ENCODE measurements around the gene MRPL23. TPM values are rescaled to one million over a fixed set of nuclear protein-coding genes. Genes with fewer than 3 reads are reported as not detected.

MRPL23 gene
- total RNA-seq, 6 experiments from 2014 or later, result 23.1 to 121 (median 36.4) TPM

DNA sequence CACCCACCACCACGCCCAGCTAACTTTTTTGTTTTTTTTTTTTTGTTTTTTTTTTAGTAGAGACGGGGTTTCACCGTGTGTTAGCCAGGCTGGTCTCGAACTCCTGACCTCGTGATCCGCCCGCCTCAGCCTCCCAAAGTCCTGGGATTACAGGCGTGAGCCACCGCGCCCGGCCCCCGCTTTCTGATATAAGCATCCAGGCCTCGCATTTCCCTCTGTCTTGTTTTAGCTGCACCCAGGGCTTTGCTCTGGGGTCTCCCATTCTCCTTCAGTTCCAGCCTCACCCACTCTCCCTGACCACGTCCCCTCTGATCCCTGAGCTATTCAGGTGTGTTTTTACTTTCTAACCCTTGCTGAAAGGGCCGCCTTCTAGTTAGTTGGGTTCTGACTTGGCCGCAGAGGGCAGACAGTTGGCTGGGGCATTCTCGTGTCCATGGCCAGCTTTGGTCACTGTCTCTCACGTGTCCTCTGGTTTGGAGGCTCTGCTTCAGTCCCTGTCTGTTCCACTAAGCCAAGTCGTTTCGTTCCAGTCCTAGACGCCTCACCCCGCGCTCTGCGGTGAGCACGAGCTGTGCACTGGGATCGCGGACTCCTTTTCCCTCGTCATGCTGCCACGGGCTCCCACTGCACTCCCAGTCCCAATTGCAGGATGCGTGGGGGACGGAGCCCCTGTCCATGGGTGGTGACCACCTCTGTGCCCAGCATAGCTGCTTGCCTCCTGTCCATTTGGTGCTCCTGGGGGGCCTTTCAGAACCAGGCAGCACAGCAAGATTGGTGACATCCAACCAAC lies 33.7 kb upstream of the MRPL23 start:
- TF ChIP-seq, protein P1, sequence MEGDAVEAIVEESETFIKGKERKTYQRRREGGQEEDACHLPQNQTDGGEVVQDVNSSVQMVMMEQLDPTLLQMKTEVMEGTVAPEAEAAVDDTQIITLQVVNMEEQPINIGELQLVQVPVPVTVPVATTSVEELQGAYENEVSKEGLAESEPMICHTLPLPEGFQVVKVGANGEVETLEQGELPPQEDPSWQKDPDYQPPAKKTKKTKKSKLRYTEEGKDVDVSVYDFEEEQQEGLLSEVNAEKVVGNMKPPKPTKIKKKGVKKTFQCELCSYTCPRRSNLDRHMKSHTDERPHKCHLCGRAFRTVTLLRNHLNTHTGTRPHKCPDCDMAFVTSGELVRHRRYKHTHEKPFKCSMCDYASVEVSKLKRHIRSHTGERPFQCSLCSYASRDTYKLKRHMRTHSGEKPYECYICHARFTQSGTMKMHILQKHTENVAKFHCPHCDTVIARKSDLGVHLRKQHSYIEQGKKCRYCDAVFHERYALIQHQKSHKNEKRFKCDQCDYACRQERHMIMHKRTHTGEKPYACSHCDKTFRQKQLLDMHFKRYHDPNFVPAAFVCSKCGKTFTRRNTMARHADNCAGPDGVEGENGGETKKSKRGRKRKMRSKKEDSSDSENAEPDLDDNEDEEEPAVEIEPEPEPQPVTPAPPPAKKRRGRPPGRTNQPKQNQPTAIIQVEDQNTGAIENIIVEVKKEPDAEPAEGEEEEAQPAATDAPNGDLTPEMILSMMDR (IDR thresholded peaks at IDR 0.05), result no peak
- no peak for TF ChIP-seq POLR2A (IDR thresholded peaks at IDR 0.05)
- intact Hi-C loops (cut with DNase I), result no loop called here
- Histone ChIP-seq H3K36me3 (no peaks in the 10 kb centered on the region), H3K27ac (no peak overlapping the region), H3K4me3 (no peak overlapping the region), H3K4me1 (no peaks in the 10 kb centered on the region), H3K9me3 (no peaks in the 10 kb centered on the region), H3K27me3 (no peaks in the 10 kb centered on the region)
- no peak for DNase-seq
- no peak for ATAC-seq
- WGBS (ENCODE audit: insufficient coverage, low coverage, low lambda C conversion rate, missing lambda C conversion rate), result 85% methylated on average over 15 of the region's 31 CpGs

DNA sequence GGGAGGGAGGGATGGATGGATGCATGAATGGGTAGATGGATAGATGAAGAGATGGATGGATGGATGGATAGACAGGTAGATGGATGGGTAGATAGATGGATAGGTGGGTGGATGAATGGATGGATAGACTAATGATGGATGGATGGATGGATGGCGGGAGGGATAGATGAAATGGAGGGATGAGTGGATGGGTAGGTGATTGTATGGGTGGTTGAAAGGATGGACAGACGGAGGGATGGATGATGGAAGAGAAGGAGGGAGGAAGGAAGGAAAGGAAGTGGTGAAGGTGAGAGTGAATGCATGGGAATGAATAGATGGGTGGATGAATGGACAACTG lies 31.4 kb upstream of the MRPL23 start:
- no peak for ATAC-seq
- Histone ChIP-seq H3K36me3 (no peaks in the 10 kb centered on the region), H3K9me3 (no peaks in the 10 kb centered on the region), H3K4me3 (no peak overlapping the region), H3K27me3 (no peaks in the 10 kb centered on the region), H3K4me1 (no peaks in the 10 kb centered on the region), H3K27ac (no peak overlapping the region)
- 78% methylated on average over 1 of the region's 2 CpGs for WGBS (ENCODE audit: insufficient coverage, low coverage, low lambda C conversion rate, missing lambda C conversion rate)
- no peak for DNase-seq
- intact Hi-C loops (cut with DNase I), result loop anchor here (1.0 kb wide), 1 partner anchor 22 kb away; no protein-coding TSS in a partner anchor
- no peak for TF ChIP-seq POLR2A (IDR thresholded peaks at IDR 0.05)
- TF ChIP-seq, protein P1 (IDR thresholded peaks at IDR 0.05), result no peak

DNA sequence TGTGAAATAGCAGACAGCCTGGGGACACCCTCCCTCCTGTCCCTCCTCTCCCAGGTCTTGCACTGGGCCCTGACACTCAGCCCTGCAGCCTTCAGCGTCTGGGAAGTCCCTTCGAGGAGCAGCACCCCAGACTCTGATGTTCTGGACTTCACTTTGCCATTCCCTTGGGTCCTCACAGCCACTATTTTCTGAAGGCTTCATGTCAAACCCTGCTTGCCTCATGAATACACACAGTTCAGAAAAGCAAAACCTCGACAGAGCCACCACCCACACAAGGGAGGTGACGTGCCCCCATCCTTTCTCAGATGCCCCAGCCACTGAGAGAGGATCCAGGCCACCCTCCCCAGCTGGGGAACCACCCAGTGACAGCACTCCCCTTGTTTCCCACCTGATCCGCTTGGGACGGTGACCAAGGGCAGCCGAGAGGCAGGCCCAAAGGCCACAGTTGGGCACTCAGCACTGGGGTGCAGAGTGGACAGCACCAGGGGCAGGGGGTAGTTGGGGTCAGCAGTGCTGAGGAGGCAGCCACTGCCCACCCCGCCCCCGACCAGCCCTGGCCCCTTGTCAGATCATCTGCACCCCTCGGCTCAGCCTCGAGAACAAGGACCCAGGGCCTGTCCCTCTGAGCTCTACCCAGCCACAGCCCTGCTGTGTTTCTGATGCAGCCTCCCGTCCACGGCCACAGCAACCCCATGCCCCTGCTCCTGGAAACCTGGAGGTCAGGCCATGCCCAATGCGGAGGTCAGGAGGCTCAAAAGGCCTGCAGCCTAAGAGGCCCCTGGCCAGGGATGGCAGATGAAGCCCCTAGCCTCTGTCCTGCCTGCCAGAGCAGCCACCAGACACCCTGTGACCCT lies 30.8 kb upstream of the MRPL23 start:
- intact Hi-C loops (cut with DNase I), result loop anchor here (1.0 kb wide), 1 partner anchor 23 kb away; no protein-coding TSS in a partner anchor
- H3K27ac ChIP-seq, result no peak overlapping the region
- no peak for TF ChIP-seq POLR2A (IDR thresholded peaks at IDR 0.05)
- TF ChIP-seq, protein P1 (IDR thresholded peaks at IDR 0.05), result no peak
- no peaks in the 10 kb centered on the region for H3K9me3 ChIP-seq
- H3K36me3 ChIP-seq, result no peaks in the 10 kb centered on the region
- peak in 1 of 3 donors; percentile 42 for DNase-seq
- no peak for ATAC-seq
- no peaks in the 10 kb centered on the region for H3K27me3 ChIP-seq
- 60% methylated on average over 1 of the region's 14 CpGs for WGBS (ENCODE audit: insufficient coverage, low coverage, low lambda C conversion rate, missing lambda C conversion rate)
- H3K4me3 ChIP-seq, result no peak overlapping the region
- no peaks in the 10 kb centered on the region for H3K4me1 ChIP-seq

DNA sequence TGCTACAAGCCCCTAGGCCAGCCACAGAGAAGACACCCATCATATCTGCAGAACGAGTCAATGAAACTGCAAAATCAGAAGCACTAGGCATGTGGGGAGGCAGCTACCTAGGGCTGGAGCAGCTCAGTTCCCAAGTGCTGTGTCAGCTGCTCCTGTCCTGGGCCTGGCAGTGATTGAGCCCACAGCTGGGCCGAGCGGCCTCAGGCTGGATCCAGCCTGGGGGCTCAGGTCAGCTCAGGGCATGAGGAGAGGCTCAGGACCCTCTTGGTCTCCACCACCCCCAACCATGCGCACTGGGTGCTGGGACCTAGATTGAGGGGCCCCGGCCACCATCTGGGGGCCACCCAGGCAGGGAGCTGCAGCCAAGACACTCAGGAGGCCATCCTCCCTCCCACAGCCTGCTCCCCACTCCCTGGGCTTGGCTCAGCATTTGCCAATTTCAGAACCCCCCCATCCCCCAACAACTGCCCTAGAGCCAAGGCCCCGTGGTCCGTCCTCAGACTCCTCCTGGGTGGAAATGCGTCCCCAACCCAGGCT lies 30.1 kb upstream of the MRPL23 start:
- WGBS (ENCODE audit: insufficient coverage, low coverage, low lambda C conversion rate, missing lambda C conversion rate), result 57% methylated on average over 3 of the region's 8 CpGs
- TF ChIP-seq POLR2A (IDR thresholded peaks at IDR 0.05), result no peak
- TF ChIP-seq, protein P1 (IDR thresholded peaks at IDR 0.05), result no peak
- Histone ChIP-seq H3K9me3 (no peaks in the 10 kb centered on the region), H3K36me3 (no peaks in the 10 kb centered on the region), H3K4me3 (no peak overlapping the region), H3K27me3 (no peaks in the 10 kb centered on the region), H3K27ac (no peak overlapping the region), H3K4me1 (no peaks in the 10 kb centered on the region)
- peak in 1 of 4 donors; percentile 2 for ATAC-seq
- no peak for DNase-seq
- intact Hi-C loops (cut with DNase I), result loop anchor here (1.0 kb wide), 1 partner anchor 24 kb away; no protein-coding TSS in a partner anchor
